ENCODE results near the gene ZFHX3. TPM values are rescaled to one million over a fixed set of nuclear protein-coding genes. Genes with fewer than 3 reads are reported as not detected.

The ZFHX3 gene
- total RNA-seq, 2 donors from 2014 or later, result 57.7 to 70.1 TPM

DNA sequence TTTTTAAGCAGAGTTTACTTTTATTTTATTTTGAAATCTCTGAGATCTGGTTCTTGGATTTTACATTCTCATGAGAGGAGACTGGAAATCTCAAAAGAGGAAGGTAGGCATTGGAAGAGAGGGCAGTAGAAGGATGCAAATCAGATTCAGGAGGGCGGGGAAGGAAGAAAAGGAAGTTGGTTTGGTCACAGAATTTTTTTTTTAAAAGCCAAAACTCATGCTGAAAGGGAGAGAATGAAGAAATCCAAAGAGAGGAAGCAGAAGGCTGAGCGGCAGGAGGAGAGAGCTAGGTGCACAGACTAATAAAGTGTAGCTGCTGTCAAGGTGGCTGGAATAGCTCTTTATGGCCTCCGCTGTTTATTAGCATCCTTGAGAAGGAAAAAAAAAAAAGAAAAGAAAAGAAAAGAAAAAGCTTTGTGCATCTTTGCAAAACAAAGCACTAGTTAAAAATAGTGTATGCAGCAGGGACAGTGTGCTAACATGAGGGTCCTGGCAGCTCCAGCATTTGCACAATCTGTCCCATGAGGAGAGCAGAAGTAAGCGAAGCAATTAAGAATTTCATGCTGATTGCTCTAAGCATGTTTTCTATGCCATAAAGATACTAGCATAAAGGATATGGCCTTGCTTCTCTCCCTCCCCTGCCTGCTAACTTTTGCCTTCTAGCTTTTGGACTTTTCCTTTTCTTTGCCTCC, 194.2 kb downstream of the ZFHX3 start:
- H3K36me3 ChIP-seq, result no peaks in the 10 kb centered on the region
- H3K27ac ChIP-seq, result peak overlapping the region; percentile 56 to 98
- no peak for DNase-seq (ENCODE audit: low spot score)
- H3K4me1 ChIP-seq (ENCODE audit: control insufficient read depth in 1 of 2, low read depth in 2 of 2), result peaks cover 47 to 82% of the 10 kb centered on the region in 2 donors
- no peak for TF ChIP-seq CTCF (IDR thresholded peaks at IDR 0.05)
- H3K27me3 ChIP-seq (replicated peaks; ENCODE audit: insufficient read depth), result no peaks in the 10 kb centered on the region
- H3K4me3 ChIP-seq, result no peak overlapping the region
- H3K9me3 ChIP-seq, result no peaks in the 10 kb centered on the region
- ATAC-seq (ENCODE audit: insufficient number of reproducible peaks, low FRiP score, low read depth), result no peak

DNA sequence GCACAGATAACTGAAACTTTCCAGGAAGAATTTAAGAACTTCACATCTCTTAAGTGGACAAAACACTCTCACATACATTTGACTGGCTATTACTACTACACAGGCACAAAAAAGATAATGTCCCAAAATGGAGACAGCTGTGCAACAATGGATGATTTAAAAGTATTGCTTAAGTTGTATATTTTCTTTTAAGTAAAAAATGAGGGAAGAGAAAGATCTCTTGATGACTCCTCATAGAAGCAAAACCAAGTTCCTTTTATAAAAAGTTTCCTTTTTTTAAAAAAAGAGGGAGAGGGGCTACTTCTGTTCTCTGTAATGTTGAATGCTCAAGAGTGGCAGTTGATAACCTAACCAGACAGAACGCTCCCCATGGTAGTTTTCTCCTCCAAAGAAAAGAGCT, 195.5 kb downstream of the ZFHX3 start:
- Histone ChIP-seq H3K27ac (peak overlapping the region in 1 of 2 donors; percentile 98), H3K4me1 (ENCODE audit: control insufficient read depth in 1 of 2, low read depth in 2 of 2) (peaks cover 49 to 80% of the 10 kb centered on the region in 2 donors), H3K27me3 (replicated peaks; ENCODE audit: insufficient read depth) (no peaks in the 10 kb centered on the region), H3K9me3 (no peaks in the 10 kb centered on the region), H3K4me3 (no peak overlapping the region), H3K36me3 (no peaks in the 10 kb centered on the region)
- TF ChIP-seq CTCF (IDR thresholded peaks at IDR 0.05), result no peak
- ATAC-seq (ENCODE audit: insufficient number of reproducible peaks, low FRiP score, low read depth), result no peak
- DNase-seq (ENCODE audit: low spot score), result no peak

DNA sequence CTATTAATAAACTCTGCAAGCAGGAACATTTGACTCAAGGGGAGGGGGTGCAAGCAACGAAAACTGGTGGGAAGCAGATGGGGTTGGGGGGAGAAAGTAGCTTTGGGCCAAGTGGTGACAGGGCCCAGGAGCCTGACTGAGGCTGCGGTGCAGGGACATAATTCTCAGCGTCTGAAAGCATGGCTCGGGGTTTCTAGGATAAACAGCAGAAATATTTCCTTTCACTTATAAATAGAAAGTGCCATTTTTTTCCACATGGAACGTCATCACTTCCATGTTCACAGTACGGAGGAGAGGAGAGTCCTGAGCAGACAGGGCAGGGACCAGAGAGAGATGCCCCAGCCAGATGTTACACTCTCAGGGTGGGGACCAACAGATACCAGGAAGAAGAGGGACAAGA, 197.1 kb downstream of the ZFHX3 start:
- no peaks in the 10 kb centered on the region for H3K27me3 ChIP-seq (replicated peaks; ENCODE audit: insufficient read depth)
- no peaks in the 10 kb centered on the region for H3K9me3 ChIP-seq
- H3K36me3 ChIP-seq, result no peaks in the 10 kb centered on the region
- H3K27ac ChIP-seq, result peak overlapping the region; percentile 94 to 98
- H3K4me1 ChIP-seq (ENCODE audit: control insufficient read depth in 1 of 2, low read depth in 2 of 2), result peaks cover 65 to 85% of the 10 kb centered on the region in 2 donors
- ATAC-seq (ENCODE audit: insufficient number of reproducible peaks, low FRiP score, low read depth) (peak; percentile 64), DNase-seq (ENCODE audit: low spot score) (peak; percentile 51)
- peak overlapping the region; percentile 52 for H3K4me3 ChIP-seq
- TF ChIP-seq CTCF (IDR thresholded peaks at IDR 0.05), result no peak

- ATAC-seq (ENCODE audit: insufficient number of reproducible peaks, low FRiP score, low read depth), result no peak
- Histone ChIP-seq H3K36me3 (no peaks in the 10 kb centered on the region), H3K27ac (peak overlapping the region; percentile 94 to 98), H3K4me1 (ENCODE audit: control insufficient read depth in 1 of 2, low read depth in 2 of 2) (peaks cover 66 to 94% of the 10 kb centered on the region in 2 donors), H3K27me3 (replicated peaks; ENCODE audit: insufficient read depth) (no peaks in the 10 kb centered on the region), H3K9me3 (no peaks in the 10 kb centered on the region), H3K4me3 (peak overlapping the region; percentile 52)
- no peak for DNase-seq (ENCODE audit: low spot score)
- TF ChIP-seq CTCF (IDR thresholded peaks at IDR 0.05), result no peak
Observed at GRCh38 chr16:72850021-72850420, 197.9 kb downstream of the ZFHX3 start.

DNA sequence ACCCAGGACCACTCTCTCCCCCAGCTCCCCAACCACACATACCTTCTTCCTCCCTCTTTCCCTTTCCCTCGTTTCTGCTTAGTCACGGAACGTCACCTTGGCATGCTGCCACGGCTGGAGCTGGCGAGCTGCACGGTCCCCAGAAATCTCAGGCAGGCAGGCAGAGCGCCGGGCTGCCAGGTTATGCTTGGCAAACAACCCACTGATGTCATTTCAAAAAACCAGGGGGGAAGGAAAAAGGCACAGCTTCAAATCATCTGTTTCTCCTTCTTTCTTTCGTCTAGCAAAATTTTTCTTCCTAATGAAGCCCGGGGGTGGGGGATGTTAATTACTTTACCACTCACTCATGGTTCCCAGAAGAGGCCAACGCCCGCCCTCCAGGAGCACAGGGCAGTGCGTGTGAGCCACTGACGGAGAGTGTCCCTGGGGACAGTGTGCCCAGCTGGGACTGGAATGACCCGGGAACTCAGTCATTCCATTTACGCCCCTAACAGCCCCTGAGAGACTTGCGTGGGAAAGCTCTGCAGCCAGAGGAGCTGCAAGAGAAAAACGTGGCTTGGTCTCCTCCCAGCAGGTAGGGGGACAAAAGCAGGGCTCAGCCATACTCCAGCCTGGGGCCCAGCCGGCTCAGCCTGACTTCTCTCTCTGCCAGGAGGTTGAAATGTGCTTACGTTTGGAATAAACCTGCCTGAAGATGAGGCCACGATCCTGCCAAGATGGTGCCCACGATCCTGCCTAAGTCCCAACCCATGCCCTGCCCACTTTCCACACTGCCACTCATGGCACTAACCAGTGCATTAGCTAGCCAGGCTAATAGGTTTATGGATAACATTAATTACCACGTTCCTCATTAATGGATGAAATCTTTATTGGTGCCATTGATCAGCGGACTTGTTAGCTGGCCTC, 198.9 kb downstream of the ZFHX3 start:
- Histone ChIP-seq H3K36me3 (no peaks in the 10 kb centered on the region), H3K27ac (peak overlapping the region; percentile 94 to 98), H3K4me1 (ENCODE audit: control insufficient read depth in 1 of 2, low read depth in 2 of 2) (peaks cover 69 to 96% of the 10 kb centered on the region in 2 donors), H3K9me3 (no peaks in the 10 kb centered on the region), H3K4me3 (peak overlapping the region; percentile 47), H3K27me3 (replicated peaks; ENCODE audit: insufficient read depth) (no peaks in the 10 kb centered on the region)
- peak; percentile 12 for TF ChIP-seq CTCF (IDR thresholded peaks at IDR 0.05)
- ATAC-seq (ENCODE audit: insufficient number of reproducible peaks, low FRiP score, low read depth) (peak; percentile 68), DNase-seq (ENCODE audit: low spot score) (peak; percentile 86)
